NCI-H2196 (cell line): ENCODE data around the gene YTHDF2.
"Not testable (repeated sequence)": the region's sequence is repeated elsewhere in the genome, so short reads cannot be mapped to it uniquely, and the experiment has no call there.

ENCODE experiments used
- DNase-seq: peaks from one replicate; lab custom pipeline; 2025; ENCODE audit not compliant: unreplicated experiment; lab: John Stamatoyannopoulos, UW

Gene YTHDF2

GRCh38 chr1:28758420-28758819 lies 21.7 kb downstream of the YTHDF2 start:
- DNase-seq = no peak

- no peak for DNase-seq
Observed at GRCh38 chr1:28759257-28759656, 22.5 kb downstream of the YTHDF2 start.

GRCh38 chr1:28761189-28761588 lies 24.4 kb downstream of the YTHDF2 start:
- DNase-seq = no peak

GRCh38 chr1:28766532-28767183 lies 29.9 kb downstream of the YTHDF2 start:
- DNase-seq = no peak

- no peak for DNase-seq
Observed at GRCh38 chr1:28770601-28771165, 33.9 kb downstream of the YTHDF2 start.

- not testable (repeated sequence) for DNase-seq
Observed at GRCh38 chr1:28771921-28772320, 35.2 kb downstream of the YTHDF2 start.

- no peak for DNase-seq
Observed at GRCh38 chr1:28773105-28773504, 36.4 kb downstream of the YTHDF2 start.

- peak; percentile 87 for DNase-seq
Observed at GRCh38 chr1:28775121-28775942, 38.6 kb downstream of the YTHDF2 start.

- no peak for DNase-seq
Observed at GRCh38 chr1:28776341-28776740, 39.6 kb downstream of the YTHDF2 start.

- DNase-seq = no peak
Observed at GRCh38 chr1:28778021-28778420, 41.3 kb downstream of the YTHDF2 start.

GRCh38 chr1:28779751-28780408 lies 43.1 kb downstream of the YTHDF2 start:
- no peak for DNase-seq

GRCh38 chr1:28781305-28781704 lies 44.6 kb downstream of the YTHDF2 start:
- no peak for DNase-seq

- DNase-seq = no peak
Observed at GRCh38 chr1:28782011-28782410, 45.3 kb downstream of the YTHDF2 start.

- DNase-seq = no peak
Observed at GRCh38 chr1:28783363-28783762, 46.6 kb downstream of the YTHDF2 start.

- no peak for DNase-seq
Observed at GRCh38 chr1:28789412-28789811, 52.7 kb downstream of the YTHDF2 start.

GRCh38 chr1:28789816-28790215 lies 53.1 kb downstream of the YTHDF2 start:
- DNase-seq = no peak

- no peak for DNase-seq
Observed at GRCh38 chr1:28790377-28791035, 53.8 kb downstream of the YTHDF2 start.

GRCh38 chr1:28791929-28792328 lies 55.2 kb downstream of the YTHDF2 start:
- not testable (repeated sequence) for DNase-seq

- no peak for DNase-seq
Observed at GRCh38 chr1:28792644-28793121, 55.9 kb downstream of the YTHDF2 start.

- DNase-seq = not testable (repeated sequence)
Observed at GRCh38 chr1:28794582-28794981, 57.8 kb downstream of the YTHDF2 start.
